ENCODE results near the gene PANX1. TPM values are rescaled to one million over a fixed set of nuclear protein-coding genes. Genes with fewer than 3 reads are reported as not detected.
"Not testable (repeated sequence)": the region's sequence is repeated elsewhere in the genome, so short reads cannot be mapped to it uniquely, and the experiment has no call there.

PANX1 gene
- 28.9 TPM for total RNA-seq
- long read RNA-seq, transcript PANX1-201 (5 exons, 2,769 nt): major isoform, 38 of 52 reads
- long read RNA-seq, partial matches to known transcripts: 2 of 52 reads
- long read RNA-seq, other reads (novel, unspliced or antisense): 12 of 52 reads

GRCh38 chr11:94128746-94129511 lies at the start of gene PANX1:
Gene PANX1, plus strand, starts transcription at chr11:94128841. Its CDS starts 472 bp downstream, at chr11:94129313.
- intact Hi-C loops (cut with DNase I): loop anchor here (10.0 kb wide), 1 partner anchor 46 kb away; no protein-coding TSS in a partner anchor
- peak; percentile 84 for DNase-seq (ENCODE audit: low spot score)

GRCh38 chr11:94084164-94084563 lies 44.5 kb upstream of the PANX1 start:
- intact Hi-C loops (cut with DNase I): no loop called here

GRCh38 chr11:94088906-94089305 lies 39.7 kb upstream of the PANX1 start:
- intact Hi-C loops (cut with DNase I): no loop called here
- no peak for DNase-seq (ENCODE audit: low spot score)

More at GRCh38 chr11:94084164-94084563, 44.5 kb upstream of the PANX1 start:
- DNase-seq (ENCODE audit: low spot score): no peak

GRCh38 chr11:94089341-94089740 lies 39.3 kb upstream of the PANX1 start:
- intact Hi-C loops (cut with DNase I): no loop called here
- DNase-seq (ENCODE audit: low spot score): no peak

DNA sequence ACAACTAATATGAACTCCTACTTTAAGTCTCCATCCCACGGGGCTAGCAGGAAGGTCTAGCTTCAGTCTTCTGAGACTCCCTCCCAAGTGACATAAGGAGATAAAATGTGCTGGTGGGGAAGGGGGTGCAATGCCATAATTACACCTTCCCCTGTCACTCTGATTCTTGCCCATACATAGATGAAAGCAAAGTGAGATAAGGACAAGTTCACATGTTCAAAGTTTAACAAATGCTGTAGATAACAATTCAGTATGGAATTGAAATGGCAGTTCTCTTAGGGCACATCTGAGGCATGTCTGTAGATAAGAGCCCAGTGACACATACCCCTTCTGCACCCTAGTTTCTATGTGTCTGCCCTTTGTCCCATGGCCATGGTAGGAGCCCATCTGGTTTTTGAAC lies 38.2 kb upstream of the PANX1 start:
- intact Hi-C loops (cut with DNase I): no loop called here
- DNase-seq (ENCODE audit: low spot score): no peak

DNA sequence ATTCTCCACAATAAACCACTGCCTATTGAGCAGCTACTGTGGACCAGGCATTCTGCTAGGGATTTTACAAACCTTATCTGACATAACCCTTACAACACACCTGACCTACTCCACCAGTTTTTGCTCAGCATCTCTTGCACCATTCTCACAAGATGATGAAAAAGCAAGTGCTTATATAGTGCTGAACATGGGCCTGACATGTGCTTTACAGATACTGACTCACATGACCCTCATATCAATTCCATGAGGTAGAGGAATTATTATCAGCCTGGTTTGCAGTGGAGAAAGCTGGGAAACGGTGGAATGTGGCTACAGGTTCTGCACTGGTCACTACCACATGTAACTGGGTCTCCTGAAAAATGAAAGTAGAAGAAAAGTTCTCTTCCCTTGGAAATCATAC lies 37.5 kb upstream of the PANX1 start:
- no peak for DNase-seq (ENCODE audit: low spot score)
- intact Hi-C loops (cut with DNase I): no loop called here

- intact Hi-C loops (cut with DNase I): no loop called here
- no peak for DNase-seq (ENCODE audit: low spot score)
These were observed 28.4 kb upstream of the PANX1 start for GRCh38 chr11:94100253-94100652.

GRCh38 chr11:94103471-94103870 lies 25.2 kb upstream of the PANX1 start:
- no peak for DNase-seq (ENCODE audit: low spot score)
- intact Hi-C loops (cut with DNase I): no loop called here

- no peak for DNase-seq (ENCODE audit: low spot score)
- intact Hi-C loops (cut with DNase I): no loop called here
These were observed 23.9 kb upstream of the PANX1 start for GRCh38 chr11:94104734-94105133.

- DNase-seq (ENCODE audit: low spot score): no peak
- intact Hi-C loops (cut with DNase I): no loop called here
These were observed 21.9 kb upstream of the PANX1 start for GRCh38 chr11:94106716-94107115.

- intact Hi-C loops (cut with DNase I): no loop called here
- no peak for DNase-seq (ENCODE audit: low spot score)
These were observed 21.3 kb upstream of the PANX1 start for GRCh38 chr11:94107363-94107762.

DNA sequence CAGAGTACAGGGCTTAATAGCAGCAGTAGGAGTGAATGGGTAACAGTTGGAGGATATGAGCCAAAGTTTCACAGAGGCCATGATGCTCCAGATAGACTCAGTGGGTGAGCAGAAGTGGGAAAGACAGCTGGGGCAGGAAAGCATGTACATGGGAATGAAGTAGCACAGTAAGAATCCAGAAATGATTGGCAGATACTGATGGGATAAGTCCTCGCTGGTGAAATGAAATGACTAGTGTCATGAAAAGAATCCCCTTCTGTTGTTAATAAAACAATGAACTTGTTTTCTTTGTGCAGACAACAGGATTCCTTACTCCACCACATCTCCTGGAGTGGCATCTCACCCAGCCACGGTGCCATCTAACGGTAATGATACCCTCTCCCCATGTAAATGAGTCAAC lies 17.4 kb upstream of the PANX1 start:
- intact Hi-C loops (cut with DNase I): no loop called here
- DNase-seq (ENCODE audit: low spot score): no peak

DNA sequence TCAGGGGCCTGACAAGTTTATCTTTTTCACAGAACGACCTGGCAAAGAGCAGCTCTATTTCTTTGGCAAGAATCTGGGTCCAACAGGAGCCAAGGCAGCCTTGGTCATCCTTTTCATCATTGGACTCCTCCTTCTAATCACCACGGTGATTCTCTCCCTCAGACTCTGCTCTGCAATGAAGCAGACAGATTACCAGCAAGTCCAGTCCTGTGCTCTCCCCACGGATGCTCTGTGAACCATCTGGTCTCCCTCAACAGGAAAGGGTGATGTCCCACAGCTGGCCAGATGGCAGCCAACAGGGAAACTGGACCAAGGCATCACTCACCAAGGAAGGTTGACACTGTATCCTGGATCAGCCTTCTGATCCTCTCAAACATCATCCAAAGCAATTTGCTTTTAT lies 17.0 kb upstream of the PANX1 start:
- DNase-seq (ENCODE audit: low spot score): no peak

DNA sequence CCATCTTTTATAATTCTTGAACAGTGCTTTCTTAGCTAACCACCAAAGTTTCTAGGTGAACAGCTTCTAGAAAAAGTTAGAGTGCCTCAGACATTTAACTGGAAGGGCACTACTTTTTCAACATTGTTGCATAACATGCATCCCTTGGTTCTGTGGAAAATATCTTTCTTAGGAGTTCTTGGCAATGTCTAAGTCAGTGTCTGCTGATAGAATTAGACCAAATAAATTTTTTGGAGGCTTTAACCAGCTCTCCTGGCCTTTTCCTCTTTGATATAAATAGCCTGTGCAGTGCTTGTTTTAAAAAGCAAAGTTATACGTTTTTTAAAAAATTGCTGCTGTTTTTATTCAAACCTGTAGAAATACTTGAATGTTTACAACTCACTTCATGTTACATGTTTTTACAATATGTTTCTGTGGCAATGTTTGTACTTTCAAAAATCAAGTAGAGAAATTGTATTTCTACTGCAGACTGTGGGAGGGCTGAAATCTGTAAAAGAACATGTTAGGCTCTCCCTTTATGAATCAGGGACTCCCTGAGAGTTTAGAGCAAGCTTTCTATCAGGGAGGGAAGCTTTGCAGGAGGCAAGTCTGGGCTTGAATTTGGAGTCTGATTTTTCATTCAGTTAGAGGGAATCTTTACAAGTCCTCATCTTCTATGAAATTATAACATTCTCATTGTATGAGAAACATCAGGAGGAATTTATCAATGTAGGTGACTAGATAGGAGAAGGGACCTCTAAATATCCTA lies 16.3 kb upstream of the PANX1 start:
- no peak for DNase-seq (ENCODE audit: low spot score)
- intact Hi-C loops (cut with DNase I): no loop called here

More for the DNA sequence above, 17.0 kb upstream of the PANX1 start:
- intact Hi-C loops (cut with DNase I): no loop called here

- intact Hi-C loops (cut with DNase I): no loop called here
- DNase-seq (ENCODE audit: low spot score): no peak
These were observed 11.5 kb upstream of the PANX1 start for GRCh38 chr11:94117197-94117574.

DNA sequence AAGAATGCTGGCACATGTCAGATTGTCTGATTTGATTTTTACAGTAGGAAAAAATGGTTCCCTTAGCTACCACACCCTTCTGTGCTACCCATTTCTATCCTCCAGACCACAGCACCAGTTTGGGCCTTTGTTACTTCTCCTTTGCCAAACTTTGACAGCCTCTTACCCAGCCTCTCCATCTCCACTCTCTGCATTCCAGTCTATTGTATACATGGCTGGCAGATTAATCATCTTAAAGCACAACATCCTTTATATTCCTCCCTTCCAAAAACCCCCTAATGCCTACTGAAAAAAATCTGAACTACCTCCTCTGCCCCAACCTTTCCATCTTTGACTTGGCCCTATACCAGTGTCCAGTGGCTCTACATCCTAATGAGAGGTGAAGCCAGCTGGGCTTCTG lies 10.8 kb upstream of the PANX1 start:
- intact Hi-C loops (cut with DNase I): no loop called here
- DNase-seq (ENCODE audit: low spot score): no peak

DNA sequence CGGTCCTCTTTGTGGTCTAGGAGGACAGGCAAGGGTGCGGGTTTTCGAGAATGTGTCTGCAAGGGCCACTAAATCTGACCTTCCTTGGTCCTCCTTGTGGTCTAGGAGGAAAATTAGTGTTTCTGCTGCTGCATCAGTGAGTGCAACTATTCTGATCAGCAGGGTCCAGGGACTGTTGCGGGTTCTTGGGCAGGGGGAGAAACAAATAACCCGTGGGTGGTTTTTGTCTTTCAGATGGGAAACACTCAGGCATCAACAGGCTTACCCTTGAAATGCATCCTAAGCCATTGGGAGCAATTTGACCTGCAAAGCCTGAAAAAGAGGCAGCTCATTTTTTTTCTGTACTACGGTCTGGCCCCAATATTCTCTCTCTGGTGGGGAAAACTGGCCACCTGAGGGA lies 9.0 kb upstream of the PANX1 start:
- not testable (repeated sequence) for DNase-seq (ENCODE audit: low spot score)
- intact Hi-C loops (cut with DNase I): loop anchor here (10.0 kb wide), 1 partner anchor 55 kb away; no protein-coding TSS in a partner anchor

- DNase-seq (ENCODE audit: low spot score): not testable (repeated sequence)
- intact Hi-C loops (cut with DNase I): loop anchor here (10.0 kb wide), 1 partner anchor 54 kb away; no protein-coding TSS in a partner anchor
These were observed 8.1 kb upstream of the PANX1 start for GRCh38 chr11:94120516-94120915.

GRCh38 chr11:94120946-94121345 lies 7.7 kb upstream of the PANX1 start:
- no peak for DNase-seq (ENCODE audit: low spot score)
- intact Hi-C loops (cut with DNase I): loop anchor here (10.0 kb wide), 1 partner anchor 54 kb away; no protein-coding TSS in a partner anchor

GRCh38 chr11:94125407-94126115 lies 3.1 kb upstream of the PANX1 start:
- intact Hi-C loops (cut with DNase I): loop anchor here (10.0 kb wide), 1 partner anchor 49 kb away; no protein-coding TSS in a partner anchor
- no peak for DNase-seq (ENCODE audit: low spot score)

Data from cardiac septum (tissue), 1 donor.